Brain microvascular endothelial cell (primary cell): Measurements from ENCODE around the gene PRMT7.

Experiments used
- DNase-seq: peaks from one replicate; pipeline ENCODE4 v3.0.0-alpha.2; 2020
- H3K27ac ChIP-seq: fragments of 250-450 bp; sonication (Bioruptor Pico); 2 replicates; pipeline ENCODE4 v1.5.1; 2020; ENCODE audit warnings: mild to moderate bottlenecking, moderate library complexity
- H3K27me3 ChIP-seq: fragments of 250-450 bp; sonication (Bioruptor Pico); replicated peaks from 2 replicates; pipeline ENCODE4 v1.5.1; 2020; ENCODE audit warnings: mild to moderate bottlenecking
- H3K36me3 ChIP-seq: fragments of 250-450 bp; sonication (Bioruptor Pico); replicated peaks from 2 replicates; pipeline ENCODE4 v1.5.1; 2020; ENCODE audit warnings: mild to moderate bottlenecking
- H3K4me3 ChIP-seq: 2 replicates; pipeline ENCODE4 v1.5.1; 2011; ENCODE audit warnings: low read depth, mild to moderate bottlenecking, control low read depth, low read length, moderate library complexity
- CTCF ChIP-seq: IDR thresholded peaks from 2 replicates; pipeline ENCODE4 v1.5.1; 2011; ENCODE audit warnings: low read depth, mild to moderate bottlenecking, moderate library complexity, low read length, control low read depth, inconsistent platforms; ENCODE audit errors: missing control alignments
- in situ Hi-C: cut with HindIII; loops from 2 replicates; pipeline ENCODE4 v1.10.0; 2017; ENCODE audit warnings: low sequenced_read_pairs, low pct_ligation_motif_present

Gene PRMT7

GRCh38 chr16:68289621-68290329, 21.0 kb upstream of the PRMT7 start:
- TF ChIP-seq CTCF = no peak
- DNase-seq = no peak
- H3K27me3 ChIP-seq = no peaks in the 10 kb centered on the region
- H3K4me3 ChIP-seq = no peak overlapping the region
- peaks cover 59% of the 10 kb centered on the region for H3K36me3 ChIP-seq
- in situ Hi-C loops = no loop called here
- no peak overlapping the region for H3K27ac ChIP-seq

DNA sequence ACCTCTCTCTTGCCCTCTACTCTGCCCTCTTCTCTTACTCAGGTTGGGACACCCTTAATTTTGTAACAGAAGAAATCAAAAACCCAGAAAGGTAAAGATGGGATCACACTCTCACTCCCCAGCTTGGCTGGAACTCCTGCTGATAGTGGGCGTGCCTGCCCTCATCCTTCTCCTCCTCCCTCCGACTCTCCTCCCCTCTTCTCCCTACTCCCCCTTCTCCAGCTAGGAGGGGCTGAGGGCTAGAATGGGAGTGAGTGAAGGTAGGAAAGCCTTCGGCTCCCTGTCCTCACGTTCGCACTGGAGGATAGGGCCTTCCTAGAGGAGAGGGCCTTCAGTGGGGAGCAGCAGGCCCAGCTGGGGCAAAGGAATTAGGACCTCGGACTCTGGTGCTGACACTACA, 20.4 kb upstream of the PRMT7 start:
- TF ChIP-seq CTCF = no peak
- no peak overlapping the region for H3K27ac ChIP-seq
- in situ Hi-C loops = no loop called here
- H3K36me3 ChIP-seq = peaks cover 58% of the 10 kb centered on the region
- no peaks in the 10 kb centered on the region for H3K27me3 ChIP-seq
- no peak overlapping the region for H3K4me3 ChIP-seq
- no peak for DNase-seq

GRCh38 chr16:68291227-68291626, 19.6 kb upstream of the PRMT7 start:
- no peak overlapping the region for H3K27ac ChIP-seq
- in situ Hi-C loops = no loop called here

GRCh38 chr16:68292425-68292824, 18.4 kb upstream of the PRMT7 start:
- no peak for TF ChIP-seq CTCF
- Histone ChIP-seq H3K36me3 (peaks cover 65% of the 10 kb centered on the region), H3K27me3 (no peaks in the 10 kb centered on the region), H3K4me3 (no peak overlapping the region), H3K27ac (no peak overlapping the region)
- DNase-seq = no peak
- in situ Hi-C loops = no loop called here

More at GRCh38 chr16:68291227-68291626, 19.6 kb upstream of the PRMT7 start:
- Histone ChIP-seq H3K27me3 (no peaks in the 10 kb centered on the region), H3K36me3 (peaks cover 62% of the 10 kb centered on the region), H3K4me3 (no peak overlapping the region)
- TF ChIP-seq CTCF = no peak
- no peak for DNase-seq

DNA sequence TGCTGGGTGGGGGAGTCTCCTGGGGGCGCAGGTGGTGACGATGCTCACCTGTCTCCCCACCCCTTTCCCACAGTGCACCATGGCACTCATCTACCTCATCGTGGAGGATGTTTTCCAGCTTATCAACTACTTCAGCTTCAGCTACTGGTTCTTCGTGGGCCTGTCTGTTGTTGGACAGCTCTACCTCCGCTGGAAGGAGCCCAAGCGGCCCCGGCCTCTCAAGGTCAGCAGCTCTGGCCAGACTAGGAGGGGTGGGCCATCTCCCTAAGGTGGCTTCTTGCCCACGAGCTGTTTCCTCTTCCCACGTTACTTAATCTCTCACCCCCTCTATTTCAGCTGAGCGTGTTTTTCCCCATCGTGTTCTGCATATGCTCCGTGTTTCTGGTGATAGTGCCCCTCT, 14.5 kb upstream of the PRMT7 start:
- no peaks in the 10 kb centered on the region for H3K27me3 ChIP-seq
- no peak overlapping the region for H3K4me3 ChIP-seq
- DNase-seq = no peak
- no peak for TF ChIP-seq CTCF
- peaks cover 84% of the 10 kb centered on the region for H3K36me3 ChIP-seq
- H3K27ac ChIP-seq = no peak overlapping the region
- in situ Hi-C loops = no loop called here

GRCh38 chr16:68296693-68297092, 14.1 kb upstream of the PRMT7 start:
- no peak for TF ChIP-seq CTCF
- DNase-seq = no peak
- Histone ChIP-seq H3K27ac (no peak overlapping the region), H3K36me3 (peaks cover 84% of the 10 kb centered on the region), H3K27me3 (no peaks in the 10 kb centered on the region), H3K4me3 (no peak overlapping the region)
- in situ Hi-C loops = no loop called here
